Left ventricle myocardium inferior (tissue), 1 donor: ENCODE measurements around the gene RTN4. TPM values are rescaled to one million over a fixed set of nuclear protein-coding genes. Genes with fewer than 3 reads are reported as not detected.
A peak's percentile ranks its signal among the peaks of the same experiment; 100 is the strongest.

Source experiments
- DNase-seq: peaks from one replicate; pipeline ENCODE4 v3.0.0-alpha.2; 2020
- H3K27ac ChIP-seq: fragments of 200-600 bp; replicated peaks from 2 replicates; pipeline ENCODE4 v1.8.0; 2021
- H3K27me3 ChIP-seq: fragments of 200-600 bp; 2 replicates; pipeline ENCODE4 v1.8.0; 2021; ENCODE audit warnings: low read depth
- H3K36me3 ChIP-seq: fragments of 200-600 bp; 2 replicates; pipeline ENCODE4 v1.8.0; 2021
- H3K4me1 ChIP-seq: fragments of 200-600 bp; 2 replicates; pipeline ENCODE4 v1.8.0; 2021
- H3K4me3 ChIP-seq: fragments of 200-600 bp; 2 replicates; pipeline ENCODE4 v1.8.0; 2021; ENCODE audit warnings: mild to moderate bottlenecking, moderate library complexity
- H3K9me3 ChIP-seq: fragments of 200-600 bp; replicated peaks from 2 replicates; pipeline ENCODE4 v1.8.0; 2021
- intact Hi-C: fragments of 100-400 bp; cut with micrococcal nuclease; formaldehyde crosslinking; loops from one replicate; pipeline ENCODE4 v1.11.0; 2022
- total RNA-seq: library from RNA; stranded (reverse); fragmentation: NEBNext Ultra II Directional; extraction: Animal tissue kit (Norgen Biotek cat#: 25700); gene quantifications from one replicate; pipeline ENCODE4 v1.2.1, GENCODE V29; 2021
- TF ChIP-seq, protein P1 (sequence below): fragments of 200-600 bp; IDR thresholded peaks from 2 replicates; pipeline ENCODE4 v1.8.0; 2021; ENCODE audit warnings: antibody characterized with exemption, mild to moderate bottlenecking, borderline replicate concordance
- donor health status: DM: no; HTN: yes; CAD: no; lungs with severe emphysema.

The RTN4 gene
- total RNA-seq, 1 donor from 2014 or later: 105 TPM

DNA sequence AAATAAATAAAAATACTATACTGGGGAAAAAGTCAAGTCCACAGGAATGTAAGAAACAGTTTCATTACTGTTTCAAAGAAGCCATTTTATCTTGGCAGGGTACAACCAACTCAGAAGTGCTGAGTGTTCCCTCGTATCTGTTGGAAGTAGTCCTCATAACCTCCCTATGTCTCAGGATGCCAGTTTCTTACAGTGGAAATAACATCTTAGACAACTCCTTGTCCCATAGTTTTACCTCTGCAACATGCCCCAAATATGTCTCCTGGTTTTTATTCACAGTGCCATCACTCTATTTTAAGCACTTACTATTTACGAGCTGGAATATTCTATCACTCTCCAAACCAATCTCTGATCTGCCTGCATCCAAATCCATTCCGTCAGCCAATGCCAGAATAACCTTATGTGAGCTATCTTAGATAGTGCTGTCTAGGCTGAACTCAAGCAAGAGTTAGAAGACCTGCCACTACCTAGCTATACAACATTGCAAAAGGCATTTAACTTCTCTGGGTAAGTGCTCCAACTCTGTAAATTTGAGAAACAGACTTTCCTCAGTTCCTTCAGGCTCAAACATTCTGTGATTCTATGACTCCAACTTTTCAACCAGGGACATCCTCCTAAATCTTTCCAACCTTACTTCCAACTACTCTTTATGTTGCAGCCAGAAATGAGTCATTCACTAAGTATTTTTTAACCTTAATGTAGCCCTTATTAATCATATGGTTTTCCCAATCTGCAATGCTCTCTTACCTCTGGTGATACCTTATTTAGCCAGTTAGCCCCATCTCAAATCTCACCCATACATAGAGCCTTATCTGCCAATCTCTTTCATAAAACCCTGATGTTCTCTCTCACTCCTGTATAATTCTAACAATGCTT lies 66.7 kb downstream of the RTN4 start:
- Histone ChIP-seq H3K27me3 (peaks cover 24% of the 10 kb centered on the region), H3K27ac (no peak overlapping the region), H3K9me3 (no peaks in the 10 kb centered on the region), H3K4me1 (peaks cover 59% of the 10 kb centered on the region), H3K4me3 (no peak overlapping the region), H3K36me3 (peaks cover 3% of the 10 kb centered on the region)
- intact Hi-C loops: no loop called here
- TF ChIP-seq, protein P1, sequence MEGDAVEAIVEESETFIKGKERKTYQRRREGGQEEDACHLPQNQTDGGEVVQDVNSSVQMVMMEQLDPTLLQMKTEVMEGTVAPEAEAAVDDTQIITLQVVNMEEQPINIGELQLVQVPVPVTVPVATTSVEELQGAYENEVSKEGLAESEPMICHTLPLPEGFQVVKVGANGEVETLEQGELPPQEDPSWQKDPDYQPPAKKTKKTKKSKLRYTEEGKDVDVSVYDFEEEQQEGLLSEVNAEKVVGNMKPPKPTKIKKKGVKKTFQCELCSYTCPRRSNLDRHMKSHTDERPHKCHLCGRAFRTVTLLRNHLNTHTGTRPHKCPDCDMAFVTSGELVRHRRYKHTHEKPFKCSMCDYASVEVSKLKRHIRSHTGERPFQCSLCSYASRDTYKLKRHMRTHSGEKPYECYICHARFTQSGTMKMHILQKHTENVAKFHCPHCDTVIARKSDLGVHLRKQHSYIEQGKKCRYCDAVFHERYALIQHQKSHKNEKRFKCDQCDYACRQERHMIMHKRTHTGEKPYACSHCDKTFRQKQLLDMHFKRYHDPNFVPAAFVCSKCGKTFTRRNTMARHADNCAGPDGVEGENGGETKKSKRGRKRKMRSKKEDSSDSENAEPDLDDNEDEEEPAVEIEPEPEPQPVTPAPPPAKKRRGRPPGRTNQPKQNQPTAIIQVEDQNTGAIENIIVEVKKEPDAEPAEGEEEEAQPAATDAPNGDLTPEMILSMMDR: no peak
- no peak for DNase-seq

DNA sequence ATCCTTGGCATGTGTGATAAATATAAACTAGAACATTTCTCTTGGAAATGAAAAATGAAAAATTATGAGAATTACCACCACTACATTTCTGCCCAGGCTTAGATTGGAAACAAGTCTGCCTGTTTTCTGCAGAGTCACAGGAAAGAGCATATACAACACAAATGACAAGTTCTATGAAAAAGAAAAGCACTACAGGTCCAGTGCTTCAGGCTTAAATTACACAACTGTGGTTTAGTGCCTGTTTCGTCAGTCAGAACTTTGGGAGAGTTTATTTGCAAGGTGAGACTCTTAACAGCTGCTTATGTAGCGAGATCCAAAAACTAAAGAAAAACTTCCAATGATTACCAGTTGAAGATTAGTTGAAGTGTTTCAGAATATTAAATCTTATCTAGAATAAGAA lies 68.9 kb downstream of the RTN4 start:
- H3K36me3 ChIP-seq: peaks cover 3% of the 10 kb centered on the region
- no peak for DNase-seq
- H3K27ac ChIP-seq: no peak overlapping the region
- peaks cover 70% of the 10 kb centered on the region for H3K4me1 ChIP-seq
- TF ChIP-seq, protein P1: no peak
- no peak overlapping the region for H3K4me3 ChIP-seq
- no peaks in the 10 kb centered on the region for H3K9me3 ChIP-seq
- peaks cover 28% of the 10 kb centered on the region for H3K27me3 ChIP-seq
- intact Hi-C loops: no loop called here

DNA sequence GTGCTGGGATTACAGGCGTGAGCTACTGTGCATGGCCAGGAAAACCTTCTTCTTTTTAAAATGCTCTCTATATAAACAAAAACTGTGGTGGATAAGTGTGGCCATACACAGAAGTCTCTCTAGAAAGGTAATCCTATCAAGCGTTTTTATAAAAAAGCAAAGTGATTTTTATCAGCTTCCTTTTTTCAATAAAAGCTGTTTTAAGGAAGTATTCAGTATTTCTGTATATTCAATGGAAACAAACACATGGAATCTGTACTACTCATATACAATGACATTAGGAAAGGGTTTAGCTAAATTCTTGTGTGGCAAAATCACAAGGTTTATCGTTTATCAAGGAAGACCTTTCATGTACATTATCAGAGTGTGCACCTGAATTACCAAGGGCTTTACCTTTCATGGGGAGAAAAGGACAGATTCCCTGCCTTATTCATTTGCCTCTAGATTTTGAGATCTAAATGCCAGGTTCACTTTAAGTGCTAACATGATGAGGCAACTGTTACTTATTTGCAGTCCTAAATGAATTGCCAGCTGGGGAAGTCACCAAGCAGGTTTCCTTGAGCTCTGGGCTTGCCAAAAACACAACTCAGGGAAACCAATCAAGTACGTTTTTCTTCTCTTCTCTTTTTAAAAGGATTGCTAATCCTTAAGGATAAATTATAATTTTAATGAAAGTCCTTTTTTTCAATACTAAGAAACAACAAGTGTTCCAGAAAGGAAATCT lies 70.8 kb downstream of the RTN4 start:
- Histone ChIP-seq H3K27ac (peak overlapping the region; percentile 20), H3K4me1 (peaks cover 81% of the 10 kb centered on the region), H3K4me3 (no peak overlapping the region), H3K9me3 (no peaks in the 10 kb centered on the region), H3K36me3 (peaks cover 3% of the 10 kb centered on the region), H3K27me3 (peaks cover 25% of the 10 kb centered on the region)
- no peak for DNase-seq
- TF ChIP-seq, protein P1: no peak
- intact Hi-C loops: no loop called here

DNA sequence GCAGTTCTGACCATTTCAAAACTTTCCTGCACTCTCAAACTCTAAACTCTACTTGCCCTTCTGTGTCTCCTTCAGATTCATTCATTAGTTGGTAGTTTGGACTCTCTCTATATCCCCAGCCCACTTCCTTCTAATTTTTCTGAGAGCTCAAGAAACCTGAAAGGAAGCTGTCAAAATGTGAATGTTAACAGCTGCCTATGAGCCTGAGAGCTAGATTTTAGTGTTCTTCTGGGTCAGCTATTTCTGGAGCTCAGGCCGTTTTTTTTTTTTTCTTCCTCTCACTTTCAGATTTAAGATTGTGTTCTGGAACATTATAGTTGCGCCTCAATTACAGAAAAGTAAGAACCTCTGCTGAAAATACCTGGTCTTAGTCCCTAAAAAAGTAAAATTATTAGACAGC lies 73.1 kb downstream of the RTN4 start:
- TF ChIP-seq, protein P1: no peak
- intact Hi-C loops: no loop called here
- H3K4me3 ChIP-seq: no peak overlapping the region
- DNase-seq: no peak
- peaks cover 6% of the 10 kb centered on the region for H3K36me3 ChIP-seq
- H3K27ac ChIP-seq: peak overlapping the region; percentile 44
- no peaks in the 10 kb centered on the region for H3K9me3 ChIP-seq
- H3K27me3 ChIP-seq: peaks cover 44% of the 10 kb centered on the region
- H3K4me1 ChIP-seq: peaks cover 61% of the 10 kb centered on the region

DNA sequence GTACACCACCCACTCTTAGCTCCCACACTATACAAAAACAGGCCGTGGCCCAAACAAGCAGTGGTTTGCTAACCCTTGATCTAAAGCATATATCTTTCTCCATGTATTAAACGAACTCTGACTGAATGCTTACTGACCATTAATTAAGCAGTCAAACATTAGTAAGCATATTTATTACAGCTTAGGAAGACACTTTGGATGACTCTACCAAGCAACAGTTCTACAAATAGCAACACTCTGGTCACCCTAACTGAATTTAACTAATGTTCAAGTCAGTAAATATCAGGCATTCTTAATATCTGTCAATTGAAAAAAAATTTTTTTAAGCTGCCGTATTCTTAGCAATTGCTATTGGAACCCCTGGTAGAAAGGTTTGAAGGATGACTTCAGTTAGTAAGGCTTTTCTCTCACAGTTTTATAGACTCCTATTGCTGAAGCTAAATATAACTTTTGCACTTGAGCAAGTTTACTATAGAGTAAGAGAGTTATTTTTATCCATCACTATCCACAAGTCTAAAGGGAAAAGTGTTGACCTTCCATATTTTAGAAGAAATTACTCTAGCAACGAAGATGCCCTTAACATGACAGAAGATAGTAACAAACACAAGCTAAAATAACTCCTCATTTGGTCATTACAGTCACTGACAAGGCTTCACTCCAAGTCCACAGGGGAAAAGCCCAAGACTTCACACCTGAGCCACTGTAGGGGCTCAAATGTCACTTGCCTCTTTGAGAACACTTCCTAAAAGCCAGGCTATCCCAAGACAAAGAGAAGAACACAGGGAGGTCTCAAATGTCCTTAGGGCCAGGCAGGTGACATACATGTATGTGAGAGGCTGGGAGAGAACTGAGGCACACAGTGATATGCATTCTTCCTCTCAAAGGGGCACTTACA lies 74.4 kb downstream of the RTN4 start:
- Histone ChIP-seq H3K4me1 (peaks cover 58% of the 10 kb centered on the region), H3K27ac (peak overlapping the region; percentile 44), H3K4me3 (no peak overlapping the region), H3K27me3 (peaks cover 56% of the 10 kb centered on the region), H3K36me3 (peaks cover 12% of the 10 kb centered on the region), H3K9me3 (no peaks in the 10 kb centered on the region)
- DNase-seq: no peak
- intact Hi-C loops: no loop called here
- TF ChIP-seq, protein P1: no peak
